ENCODE data around the gene PALLD.

GRCh38 chr4:168639914-168640313, 143.1 kb downstream of the PALLD start:
- TF ChIP-seq CTCF (IDR thresholded peaks at IDR 0.05; ENCODE audit: extremely low read depth in 1 of 2, insufficient read depth in 1 of 2, low read depth in 1 of 2, low read length in 2 of 2) (no peak), MYC (IDR thresholded peaks at IDR 0.05; ENCODE audit: low read depth, low read length) (no peak), POLR2AphosphoS5 (IDR thresholded peaks at IDR 0.05; ENCODE audit: insufficient read depth, low read depth, low read length) (no peak), EZH2 (IDR thresholded peaks at IDR 0.05; ENCODE audit: borderline replicate concordance, low read depth, low read length, severe bottlenecking) (no peak), POLR2A (IDR thresholded peaks at IDR 0.05; ENCODE audit: low read depth, low read length) (no peak), MAX (IDR thresholded peaks at IDR 0.05; ENCODE audit: insufficient read depth, insufficient read length) (no peak)

All from endothelial cell of umbilical vein (primary cell).